Activated CD4-positive, alpha-beta T cell treated with anti-CD3 and anti-CD28 coated beads, Interleukin-2, amount 50 U/mL, for 1 hour (primary cell): ENCODE results near the gene ZNF724.
"Not testable (repeated sequence)": the region's sequence is repeated elsewhere in the genome, so short reads cannot be mapped to it uniquely, and the experiment has no call there.

Source experiments
- DNase-seq: peaks from one replicate; pipeline ENCODE4 v3.0.0-alpha.2; 2020

ZNF724 gene

GRCh38 chr19:23249911-23250649 is at the start of gene ZNF724:
Gene ZNF724, minus strand, starts transcription at chr19:23250394. Its CDS starts 152 bp downstream, at chr19:23250242.
- peak; percentile 81 for DNase-seq

- DNase-seq: no peak
Observed at GRCh38 chr19:23294141-23294540, 43.9 kb upstream of the ZNF724 start.

GRCh38 chr19:23289966-23290365 is 39.8 kb upstream of the ZNF724 start:
- not testable (repeated sequence) for DNase-seq

- no peak for DNase-seq
Observed at GRCh38 chr19:23287620-23288019, 37.4 kb upstream of the ZNF724 start.

- DNase-seq: no peak
Observed at GRCh38 chr19:23286477-23286876, 36.3 kb upstream of the ZNF724 start.

GRCh38 chr19:23285948-23286347 is 35.8 kb upstream of the ZNF724 start:
- no peak for DNase-seq

- not testable (repeated sequence) for DNase-seq
Observed at GRCh38 chr19:23285326-23285725, 35.1 kb upstream of the ZNF724 start.

- DNase-seq: peak; percentile 65
Observed at GRCh38 chr19:23283925-23284324, 33.7 kb upstream of the ZNF724 start.

GRCh38 chr19:23281663-23282276 is 31.6 kb upstream of the ZNF724 start:
- DNase-seq: no peak

- DNase-seq: not testable (repeated sequence)
Observed at GRCh38 chr19:23278118-23278517, 27.9 kb upstream of the ZNF724 start.

GRCh38 chr19:23273590-23274412 is 23.6 kb upstream of the ZNF724 start:
- DNase-seq: peak; percentile 91

GRCh38 chr19:23273022-23273589 is 22.9 kb upstream of the ZNF724 start:
- no peak for DNase-seq

GRCh38 chr19:23263870-23264590 is 13.8 kb upstream of the ZNF724 start:
- DNase-seq: no peak

- DNase-seq: no peak
Observed at GRCh38 chr19:23263396-23263795, 13.2 kb upstream of the ZNF724 start.

- DNase-seq: no peak
Observed at GRCh38 chr19:23262920-23263319, 12.7 kb upstream of the ZNF724 start.

GRCh38 chr19:23261496-23262020 is 11.4 kb upstream of the ZNF724 start:
- DNase-seq: no peak

GRCh38 chr19:23260956-23261355 is 10.8 kb upstream of the ZNF724 start:
- DNase-seq: no peak

- no peak for DNase-seq
Observed at GRCh38 chr19:23259961-23260360, 9.8 kb upstream of the ZNF724 start.

- DNase-seq: no peak
Observed at GRCh38 chr19:23255700-23256099, 5.5 kb upstream of the ZNF724 start.

- no peak for DNase-seq
Observed at GRCh38 chr19:23254141-23254910, 4.1 kb upstream of the ZNF724 start.

GRCh38 chr19:23253256-23253655 is 3.1 kb upstream of the ZNF724 start:
- DNase-seq: not testable (repeated sequence)

GRCh38 chr19:23241419-23241818 is 8.8 kb downstream of the ZNF724 start:
- DNase-seq: no peak
